NCI-H2171 (cell line): ENCODE results near the gene BST1.
"Not testable (repeated sequence)": the region's sequence is repeated elsewhere in the genome, so short reads cannot be mapped to it uniquely, and the experiment has no call there.

Source experiments
- DNase-seq: peaks from one replicate; lab custom pipeline; 2025; lab: John Stamatoyannopoulos, UW

BST1 gene

DNA sequence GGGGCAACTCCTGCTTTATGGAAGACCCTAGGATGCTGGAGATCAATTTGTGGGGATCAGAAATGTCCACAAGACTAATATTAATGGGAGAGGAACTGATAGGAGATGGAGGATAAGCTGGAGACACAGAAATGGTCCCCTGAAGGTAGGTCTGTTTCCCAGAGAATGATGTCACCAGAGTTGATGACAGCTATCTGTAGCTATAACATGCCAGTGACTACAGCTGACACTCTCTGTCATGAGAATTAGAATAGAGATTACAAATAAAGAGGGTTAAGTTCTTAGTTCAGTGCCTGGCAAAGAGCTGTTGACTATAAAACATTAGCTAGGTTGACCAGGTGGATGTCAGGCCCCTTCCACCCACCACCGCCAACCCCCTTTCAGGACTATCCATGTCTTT is 9.3 kb downstream of the BST1 start:
- no peak for DNase-seq

DNA sequence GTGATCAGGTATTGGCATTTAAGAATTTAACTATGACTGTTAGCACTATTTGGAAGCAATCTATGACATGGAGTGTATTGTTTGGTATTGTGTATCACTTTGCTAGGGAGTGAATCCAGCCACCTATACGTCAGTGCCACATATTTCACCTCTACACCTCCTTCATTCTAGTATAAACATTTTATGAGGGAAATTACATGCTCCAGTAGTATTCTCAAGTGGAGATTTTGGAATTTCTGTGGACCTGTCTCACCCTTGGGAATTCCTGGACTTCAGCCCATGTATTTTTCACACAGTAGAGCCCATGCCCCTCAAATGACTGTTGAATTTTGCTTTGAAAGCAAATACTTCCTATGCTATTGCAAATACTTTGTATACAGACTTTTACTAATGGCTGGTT is 11.3 kb downstream of the BST1 start:
- no peak for DNase-seq

DNA sequence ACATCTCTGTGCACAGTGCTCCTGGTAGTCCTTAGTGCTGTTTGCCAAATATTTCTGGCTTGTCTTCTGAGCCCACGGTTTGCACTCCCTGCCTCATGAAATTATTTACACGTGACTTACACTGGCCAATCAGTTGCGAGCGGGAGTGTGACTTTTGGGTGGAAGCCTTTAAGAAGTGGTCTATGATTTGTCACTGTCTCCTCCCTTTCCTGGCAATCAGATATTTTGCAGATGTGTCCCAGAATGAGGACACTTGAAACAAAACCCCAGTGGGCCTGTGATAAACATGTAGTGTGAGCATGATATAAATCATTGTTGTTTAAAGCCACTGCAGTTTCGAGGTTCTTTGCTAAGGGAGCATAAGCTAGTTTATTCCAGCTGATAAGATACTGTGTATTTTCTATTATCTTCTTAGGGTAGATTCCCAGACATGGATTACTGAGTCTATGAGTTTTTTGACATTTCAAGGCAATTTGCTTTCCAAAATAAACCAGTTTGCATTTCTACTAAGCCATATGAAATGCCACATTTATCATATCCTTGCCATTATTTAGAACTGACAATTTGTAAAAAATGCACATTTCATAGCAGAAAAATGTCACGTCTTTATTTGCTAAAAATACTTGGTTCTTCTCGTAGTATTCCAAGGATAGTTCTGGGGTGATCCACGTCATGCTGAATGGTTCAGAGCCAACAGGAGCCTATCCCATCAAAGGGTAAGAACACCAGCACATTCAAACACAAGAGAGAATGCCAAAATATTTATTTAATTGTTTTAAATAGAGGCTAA is 12.0 kb downstream of the BST1 start:
- DNase-seq = no peak

DNA sequence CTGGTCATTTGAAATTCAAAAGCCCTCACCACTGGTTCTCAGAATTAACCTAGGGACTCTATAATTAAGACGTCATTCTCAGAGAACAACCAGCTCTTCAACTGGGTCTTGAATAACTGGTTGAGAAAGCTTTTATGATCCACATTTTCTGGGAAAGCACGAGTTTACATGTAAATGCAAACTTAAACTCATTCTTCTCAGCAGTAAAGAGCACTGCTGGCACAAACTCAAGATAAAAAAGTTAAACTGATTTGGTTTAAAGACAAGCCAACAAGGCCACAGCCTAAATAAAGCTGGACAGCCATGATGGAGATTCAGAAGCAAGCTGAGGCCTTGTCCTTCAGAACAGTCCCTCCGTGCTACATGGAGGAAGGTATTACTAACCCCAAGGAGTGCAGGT is 13.2 kb downstream of the BST1 start:
- DNase-seq = no peak

DNA sequence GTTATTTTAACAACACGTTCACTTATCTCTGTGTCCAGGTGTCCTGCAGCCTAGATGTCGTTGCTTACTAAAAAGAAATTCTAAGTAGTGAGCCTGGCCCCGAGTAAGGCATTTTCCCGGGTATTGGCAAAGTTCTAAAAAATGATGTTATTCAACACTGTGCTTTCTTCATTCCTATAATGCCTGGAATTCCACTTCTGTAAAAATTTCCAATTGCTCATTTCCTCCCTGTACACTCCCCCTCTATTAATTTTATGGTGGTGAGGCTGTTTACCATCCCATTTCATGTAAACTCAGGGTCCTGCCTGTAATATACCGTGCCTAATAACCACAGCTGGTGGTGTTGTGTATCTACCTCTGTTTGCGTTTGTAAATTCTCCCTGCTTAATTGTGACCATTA is 14.2 kb downstream of the BST1 start:
- DNase-seq = no peak

DNA sequence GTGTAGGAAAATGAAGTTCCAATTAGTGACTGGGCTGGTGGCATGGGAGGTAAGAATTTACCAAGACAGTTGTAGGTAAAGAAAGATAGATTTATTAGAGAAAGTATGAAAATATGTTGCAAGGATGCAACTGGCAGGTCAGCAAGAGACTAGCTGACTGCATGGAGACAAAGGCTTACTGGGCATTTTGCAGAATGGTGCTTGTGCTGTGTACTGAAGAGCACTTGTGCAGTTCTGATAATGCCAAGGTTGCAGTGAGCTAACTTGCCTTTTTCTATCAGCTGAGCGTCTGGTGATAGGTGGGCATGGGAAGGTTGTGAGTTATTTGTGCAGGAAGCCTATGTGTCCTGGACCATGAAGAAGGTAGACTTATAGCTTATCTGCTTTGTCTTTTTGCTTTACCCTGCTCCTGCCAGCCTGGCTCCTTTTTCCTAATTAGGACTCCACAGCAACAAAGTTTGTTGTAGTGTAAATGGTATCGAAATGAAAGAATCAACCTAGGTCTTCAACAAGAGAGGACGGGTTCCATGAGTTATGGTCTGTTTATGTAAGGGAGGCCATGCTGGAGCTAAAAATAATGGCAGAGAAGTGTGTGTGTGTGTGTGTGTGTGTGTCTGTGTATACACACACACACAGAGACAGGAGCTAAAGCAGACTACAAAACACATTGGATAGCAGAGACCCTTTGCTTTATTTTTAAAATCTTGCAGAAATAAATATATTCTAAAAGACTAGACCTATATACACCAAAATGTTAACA is 15.0 kb downstream of the BST1 start:
- DNase-seq = no peak

DNA sequence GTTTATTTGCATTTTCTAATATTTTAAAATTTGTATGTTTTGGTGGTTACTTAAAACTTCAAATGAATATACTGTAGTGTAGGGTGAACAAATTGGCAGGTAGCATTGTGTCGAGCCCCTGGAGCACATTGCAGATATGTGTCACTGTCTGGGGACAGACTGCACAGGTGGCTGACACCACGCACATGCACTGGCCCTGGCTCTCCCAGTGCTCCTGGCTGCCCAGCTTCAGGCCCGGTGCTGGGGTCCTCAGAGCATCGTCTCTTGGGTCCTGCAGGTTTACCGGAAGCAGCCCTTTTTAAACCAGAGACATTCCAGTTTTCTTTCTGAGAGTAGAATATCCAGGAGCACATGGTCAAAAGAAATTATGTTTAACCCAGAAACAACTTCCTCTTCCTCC is 15.6 kb downstream of the BST1 start:
- DNase-seq = no peak

DNA sequence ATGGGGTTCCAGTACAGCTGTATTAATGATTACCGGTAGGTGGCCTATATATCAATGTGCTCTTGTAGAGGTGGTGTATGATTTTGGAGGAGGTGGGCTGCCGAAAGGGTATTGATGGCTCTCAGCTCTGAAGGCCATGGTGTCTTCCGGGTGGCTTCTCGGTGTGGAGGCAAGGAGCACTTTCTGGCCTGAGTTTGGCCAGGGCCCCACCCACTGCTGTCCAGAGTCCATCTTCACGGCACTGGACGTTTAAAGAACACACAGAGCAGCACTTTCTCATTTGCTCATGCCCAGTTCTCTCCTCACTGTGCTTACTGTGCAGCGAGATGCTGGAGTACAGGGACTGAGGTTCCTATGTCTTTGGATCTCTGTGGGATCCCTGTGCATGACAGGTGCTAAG is 16.1 kb downstream of the BST1 start:
- DNase-seq = no peak

DNA sequence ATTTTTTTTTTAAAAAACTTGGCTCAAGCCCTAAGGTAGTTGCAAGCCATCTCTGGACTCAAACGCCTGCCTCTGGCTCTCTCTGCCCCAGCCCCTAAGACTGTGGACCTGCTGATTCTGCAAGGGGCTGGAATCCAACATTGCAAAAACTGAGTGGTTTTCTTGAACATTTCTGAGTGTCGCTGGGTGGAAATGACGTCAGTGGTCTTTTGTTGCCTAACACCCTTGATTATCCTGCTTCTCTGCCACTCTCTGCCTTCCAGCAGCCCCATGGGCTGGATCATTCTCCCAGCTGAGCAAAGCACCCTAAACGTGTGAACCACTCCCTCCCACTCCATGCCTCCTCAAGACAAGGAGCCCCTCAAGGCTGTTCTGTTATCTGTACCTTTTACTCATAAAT is 16.6 kb downstream of the BST1 start:
- no peak for DNase-seq

DNA sequence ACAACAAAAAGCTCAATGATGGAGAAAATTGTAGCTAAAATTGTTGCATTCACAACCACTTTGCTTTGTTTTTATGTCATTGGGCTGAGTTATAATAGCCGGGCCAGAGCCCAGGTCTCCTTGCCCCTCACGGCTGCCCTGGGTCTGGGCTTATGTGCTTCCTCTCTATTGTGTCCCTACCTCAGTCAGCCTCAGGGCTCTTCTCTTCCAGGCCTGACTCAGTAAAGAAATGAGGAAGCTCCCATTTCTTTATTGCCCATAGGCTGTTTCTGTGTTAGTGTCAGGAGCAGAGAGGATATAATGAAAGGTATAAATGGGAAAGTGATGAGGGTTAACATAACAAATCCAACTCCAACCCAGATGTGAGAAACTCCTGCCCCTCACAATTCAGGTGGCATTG is 18.0 kb downstream of the BST1 start:
- no peak for DNase-seq

DNA sequence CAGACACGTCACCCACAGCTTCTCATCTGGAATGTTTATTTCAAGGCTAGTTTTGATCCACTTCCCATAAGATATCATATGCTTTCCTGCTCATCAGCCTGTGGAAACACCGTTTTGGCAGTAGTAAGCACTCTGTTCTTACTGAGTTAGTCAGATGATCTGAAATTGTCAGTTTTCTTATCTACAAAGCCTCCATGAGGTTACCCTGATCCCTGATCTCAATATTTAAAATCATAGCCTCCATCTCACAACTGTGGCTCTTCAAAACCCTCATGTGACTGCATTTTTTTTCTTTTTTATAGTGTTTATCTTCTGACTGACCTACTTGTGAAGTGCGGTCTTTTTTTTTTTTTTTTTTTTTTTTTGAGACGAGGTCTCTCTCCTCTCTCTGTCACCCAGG is 22.7 kb downstream of the BST1 start:
- DNase-seq = no peak

DNA sequence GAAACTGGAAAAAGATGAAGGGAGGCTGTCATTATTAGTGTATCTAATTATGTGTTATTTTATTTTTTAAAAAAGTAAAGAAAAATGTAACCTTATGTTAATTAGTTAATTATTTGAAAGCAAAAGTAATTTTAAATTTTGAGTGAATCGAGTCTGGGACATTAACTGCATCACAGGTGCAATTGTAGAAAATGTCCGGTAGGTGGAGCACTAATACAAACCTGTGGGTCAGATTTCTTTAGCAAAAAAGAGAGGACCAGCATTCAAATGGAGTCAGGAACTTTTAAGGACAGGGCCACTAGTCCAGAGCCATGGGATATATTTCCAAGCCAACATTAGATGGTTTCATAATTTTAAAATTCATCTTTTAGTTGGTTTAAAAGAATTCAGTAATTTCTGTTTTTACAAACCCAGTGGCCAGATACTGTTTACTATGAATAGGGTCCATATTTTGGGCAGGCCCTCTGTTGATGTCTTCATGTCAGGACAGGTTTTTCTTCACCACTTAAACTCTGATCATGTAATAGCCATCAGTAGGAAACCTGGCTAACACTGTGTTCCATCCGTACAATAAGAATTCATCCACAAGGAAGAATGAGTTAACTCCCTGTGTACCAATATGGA is 27.2 kb downstream of the BST1 start:
- DNase-seq = no peak

DNA sequence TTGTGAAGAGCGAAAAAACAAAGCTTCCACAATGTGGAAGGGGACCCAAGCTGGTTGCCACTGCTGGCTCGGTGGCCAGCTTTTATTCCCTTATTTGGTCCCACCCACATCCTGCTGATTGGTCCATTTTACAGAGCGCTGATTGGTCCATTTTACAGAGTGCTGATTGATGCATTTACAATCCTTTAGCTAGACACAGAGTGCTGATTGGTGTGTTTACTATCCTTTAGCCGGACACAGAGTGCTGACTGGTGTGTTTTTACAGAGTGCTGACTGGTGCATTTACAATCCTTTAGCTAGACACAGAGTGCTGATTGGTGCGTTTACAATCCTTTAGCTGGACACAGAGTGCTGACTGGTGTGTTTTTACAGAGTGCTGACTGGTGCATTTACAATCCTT is 30.2 kb downstream of the BST1 start:
- not testable (repeated sequence) for DNase-seq

DNA sequence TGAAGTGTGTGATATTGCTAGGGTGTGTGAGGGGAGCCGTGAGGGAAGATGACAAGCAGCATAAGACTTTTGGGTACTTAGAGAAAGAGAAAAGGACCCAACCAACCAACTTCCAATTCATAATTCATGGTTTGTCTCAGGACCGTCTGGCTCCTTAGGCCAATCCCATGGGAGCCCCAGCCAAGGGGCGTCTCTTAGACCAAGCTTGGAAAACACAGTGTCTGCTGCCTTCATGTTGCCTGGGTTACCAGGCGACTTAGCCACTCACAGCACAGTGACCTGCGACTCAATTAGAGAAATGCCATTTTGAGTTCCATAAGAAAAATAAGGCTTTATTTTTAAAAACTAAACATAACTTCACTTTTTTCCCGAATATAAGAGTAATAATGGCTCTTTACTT is 32.7 kb downstream of the BST1 start:
- no peak for DNase-seq

DNA sequence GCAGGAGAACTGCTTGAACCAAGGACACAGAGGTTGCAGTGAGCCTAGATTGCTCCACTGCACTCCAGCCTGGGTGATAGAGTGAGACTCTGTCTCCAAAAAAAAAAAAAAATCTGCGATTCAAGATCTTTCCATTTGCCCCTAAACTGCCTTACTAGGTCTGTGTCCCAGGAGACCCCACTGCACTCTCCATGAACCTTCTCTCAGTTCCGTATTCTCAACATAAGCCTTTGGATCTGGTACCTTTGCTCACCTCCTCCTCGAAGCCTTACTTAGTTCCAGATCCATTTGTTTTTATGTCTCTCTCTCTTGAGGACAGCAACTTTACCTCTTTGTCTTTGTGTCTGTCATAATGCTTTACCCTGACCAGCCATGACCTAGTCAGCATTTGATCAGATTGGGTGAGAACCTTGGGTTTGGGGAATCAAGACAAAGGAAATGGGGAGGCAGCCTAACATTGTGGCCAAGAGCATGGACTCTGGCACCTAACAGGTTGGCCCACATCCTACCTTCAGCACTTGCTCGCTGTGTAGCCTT is 33.7 kb downstream of the BST1 start:
- no peak for DNase-seq

DNA sequence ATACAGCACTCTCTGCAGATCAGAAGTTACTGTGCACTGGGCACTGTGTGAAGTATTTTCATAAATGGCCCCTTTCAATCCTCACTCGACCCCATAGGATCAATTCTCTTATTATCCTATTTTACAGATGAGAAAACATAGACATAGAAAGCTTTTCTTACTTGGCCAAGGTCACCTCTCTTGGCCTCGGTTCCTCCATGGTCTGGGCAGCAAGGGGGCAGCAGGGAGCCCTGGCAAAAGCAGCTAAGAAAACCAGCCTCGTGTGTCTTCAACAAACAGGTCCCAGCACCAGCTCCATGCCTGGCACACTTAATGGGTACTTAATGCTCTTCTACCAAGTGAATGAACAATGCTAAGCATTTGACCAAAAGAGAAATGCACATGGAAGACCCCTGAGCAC is 34.4 kb downstream of the BST1 start:
- no peak for DNase-seq

DNA sequence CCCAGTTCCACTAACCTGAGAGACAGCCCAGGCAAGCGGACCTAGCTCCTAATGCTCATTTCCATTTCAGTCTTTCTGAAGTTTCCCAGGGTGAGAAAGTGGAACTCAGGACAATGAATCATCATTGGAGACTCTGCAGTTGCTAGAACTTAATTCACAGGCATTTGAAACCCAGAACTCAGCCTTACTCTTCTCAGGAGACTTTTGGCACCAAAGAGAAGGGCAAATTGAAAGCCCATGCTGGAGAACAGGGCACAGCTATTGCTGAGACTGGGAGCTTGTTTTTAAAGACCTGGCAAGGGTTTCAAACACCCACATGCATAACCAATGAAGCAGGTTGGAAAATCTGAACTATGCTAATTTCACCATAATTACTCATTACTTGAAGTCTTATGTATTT is 36.0 kb downstream of the BST1 start:
- no peak for DNase-seq

DNA sequence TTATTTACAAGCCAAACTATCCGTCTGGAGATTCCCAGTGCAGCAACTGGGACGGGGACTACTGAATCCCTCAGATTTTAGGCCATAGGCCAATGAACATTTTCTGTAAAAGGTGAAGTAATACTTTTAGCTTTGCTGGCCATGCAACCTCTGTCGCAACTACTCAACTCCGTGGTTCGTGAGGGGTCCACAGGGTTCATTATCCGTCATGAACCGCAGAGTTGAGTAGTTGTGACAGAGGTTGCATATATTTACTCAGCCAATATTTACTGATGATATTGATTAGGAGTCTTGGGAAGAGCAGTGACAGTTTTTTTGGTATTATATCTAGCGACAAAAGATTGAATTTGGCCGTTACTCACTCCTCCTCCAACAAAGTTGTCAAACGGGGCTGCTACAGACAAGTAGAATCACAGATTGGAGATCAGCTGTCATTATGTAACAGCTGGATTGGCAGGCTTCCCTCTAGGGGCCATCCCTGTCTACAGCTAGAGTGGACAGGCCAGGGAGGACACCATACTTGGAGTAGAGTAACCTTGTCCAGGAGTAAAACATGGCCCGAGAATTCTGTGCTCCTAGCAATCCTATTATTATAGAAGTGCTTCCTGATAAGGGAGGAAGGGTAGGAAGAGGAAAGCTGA is 38.0 kb downstream of the BST1 start:
- no peak for DNase-seq

DNA sequence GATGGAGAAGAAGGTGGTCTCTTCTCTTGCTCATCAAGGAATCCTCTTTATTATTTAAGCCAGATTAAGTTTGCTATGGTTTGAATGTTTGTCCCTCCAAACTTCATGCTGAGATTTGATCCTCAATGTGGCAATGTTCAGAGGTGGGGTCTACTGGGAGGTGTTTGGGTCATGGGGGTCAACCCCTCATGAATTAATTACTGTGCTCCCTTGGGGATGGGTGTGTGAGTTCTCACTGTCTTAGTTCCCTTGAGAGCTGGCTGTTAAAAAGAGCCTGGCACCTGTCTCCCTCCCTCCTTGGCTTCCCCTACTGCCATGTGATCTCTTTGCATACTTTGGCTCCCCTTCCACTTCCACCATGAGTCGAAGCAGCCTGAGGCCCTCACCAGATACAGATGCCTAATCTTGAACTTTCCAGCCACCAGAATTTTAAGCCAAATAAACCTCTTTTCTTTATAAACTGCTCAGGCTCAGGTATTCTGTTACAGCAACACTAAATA is 39.3 kb downstream of the BST1 start:
- DNase-seq = no peak

DNA sequence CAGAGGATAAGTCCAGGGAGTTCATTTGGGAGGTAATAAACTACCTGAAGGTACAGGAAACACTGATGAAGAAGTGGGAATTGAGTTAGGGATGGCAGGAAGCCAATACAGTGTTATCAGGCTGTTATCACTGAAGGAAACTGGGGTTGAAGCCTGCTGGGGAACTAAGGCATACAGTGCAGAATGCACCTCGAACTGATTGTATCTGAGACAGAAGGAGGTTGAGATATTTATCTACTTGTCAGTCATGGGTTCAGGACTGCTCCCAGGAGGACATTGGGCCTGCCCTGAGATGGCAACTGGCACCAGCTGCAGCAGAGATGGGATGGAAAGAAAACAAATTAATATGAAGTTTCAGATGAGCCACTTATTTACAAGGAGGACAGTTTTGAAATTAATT is 39.8 kb downstream of the BST1 start:
- DNase-seq = no peak

DNA sequence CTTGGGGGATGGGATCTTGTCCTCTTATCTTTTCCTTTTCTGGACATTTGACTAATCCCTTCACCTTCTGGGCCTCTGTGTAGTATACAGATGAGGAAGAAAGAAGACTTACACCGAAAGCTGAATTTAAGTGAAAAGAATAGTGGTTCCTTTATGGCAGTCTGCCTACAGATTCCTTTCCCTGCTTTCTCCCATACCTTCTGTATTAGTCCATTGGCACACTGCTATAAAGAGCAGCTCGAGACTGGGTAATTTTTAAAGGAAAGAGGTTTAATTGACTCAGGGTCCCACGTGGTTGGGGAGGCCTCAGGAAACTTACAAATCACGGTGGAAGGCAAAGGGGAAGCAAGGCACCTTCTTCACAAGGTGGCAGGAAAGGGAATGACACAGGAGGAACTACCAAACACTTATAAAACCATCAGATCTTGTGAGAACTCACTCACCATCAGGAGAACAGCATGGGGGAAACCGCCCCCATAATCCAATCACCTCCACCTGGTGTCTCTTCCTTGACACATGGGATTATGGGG is 41.2 kb downstream of the BST1 start:
- no peak for DNase-seq

DNA sequence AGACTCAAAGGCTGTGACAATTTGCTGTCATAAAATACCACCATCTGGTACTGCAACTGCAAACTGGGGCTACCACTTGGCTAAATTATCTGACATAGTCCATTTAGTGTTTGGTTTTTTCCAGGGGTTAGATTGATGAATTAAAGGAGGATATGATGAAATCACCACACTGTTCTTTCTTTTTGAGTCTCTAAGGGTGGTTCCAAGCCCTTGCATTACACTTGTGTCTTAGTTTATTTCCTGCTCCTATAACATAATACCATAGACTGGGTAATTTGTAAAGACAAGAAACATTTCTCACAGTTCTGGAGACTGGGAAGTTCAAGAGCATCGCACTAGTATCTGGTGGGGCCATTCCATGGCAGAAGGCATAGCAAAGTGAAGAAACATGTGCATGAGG is 43.2 kb downstream of the BST1 start:
- DNase-seq = no peak
